K562 (cell line): ENCODE measurements around the gene GPR180. TPM values are rescaled to one million over a fixed set of nuclear protein-coding genes. Genes with fewer than 3 reads are reported as not detected.

Experiments
- CTBP1 ChIP-seq: fragments of 450-650 bp; IDR thresholded peaks from 2 replicates; pipeline ENCODE4 v1.6.1; 2016; ENCODE audit warnings: borderline replicate concordance
- CUX1 ChIP-seq: fragments of 200-800 bp; sonication (Bioruptor generic); IDR thresholded peaks from 2 replicates; pipeline ENCODE4 v1.6.1; 2016; ENCODE audit warnings: missing genetic modification characterization, missing compliant biosample characterization
- MGA ChIP-seq: fragments of 450-650 bp; IDR thresholded peaks from 2 replicates; pipeline ENCODE4 v1.6.1; 2016; ENCODE audit warnings: mild to moderate bottlenecking, moderate library complexity
- TFAP4 ChIP-seq: sonication (generic); formaldehyde crosslinking; IDR thresholded peaks from 2 replicates; pipeline ENCODE4 v1.8.0; 2022; ENCODE audit warnings: missing genetic modification reagents, mild to moderate bottlenecking, moderate library complexity, borderline replicate concordance
- USF2 ChIP-seq: sonication (generic); formaldehyde crosslinking; IDR thresholded peaks from 2 replicates; pipeline ENCODE4 v1.5.0; 2020; ENCODE audit warnings: missing genetic modification reagents
- ZNF785 ChIP-seq: fragments of 250-450 bp; sonication (Bioruptor Pico); IDR thresholded peaks from 2 replicates; pipeline ENCODE4 v1.4.0; 2020; ENCODE audit warnings: mild to moderate bottlenecking
- polyA plus RNA-seq, 8 experiments: library from polyadenylated mRNA; depleted of rRNA in 4 of 8; stranded (reverse) in 5 of 8; unstranded in 3 of 8; fragments of >200 nt; fragmentation: Nextera tagmentation in 2 of 8; fragmentation: Illumina TruSeq in 1 of 8; extraction: Ambion mirVana in 2 of 8; extraction: Trizol in 1 of 8; gene quantifications; 2 replicates each; pipeline versions ENCODE4 v1.2.1 to v1.2.3, GENCODE V29; 2011 to 2014; ENCODE audit warnings: inconsistent platforms in 1 of 8, missing spikeins in 1 of 8
- total RNA-seq, 7 experiments: library from RNA; depleted of rRNA in 6 of 7; stranded (reverse); fragments of >200 nt in 6 of 7; fragmentation: Illumina TruSeq in 2 of 7; extraction: Trizol in 2 of 7; gene quantifications; 2 replicates each; pipeline versions ENCODE4 v1.2.1 to v1.2.3, GENCODE V29; 2011 to 2021; ENCODE audit warnings: low replicate concordance in 1 of 7

Gene GPR180
- total and polyA plus RNA-seq, 9 of the 15 experiments (the other 6 are each of a cell fraction or from before 2014, with no cell fraction given): 0.77 to 4.1 (median 1.8) TPM

GRCh38 chr13:94601446-94602431, at the start of gene GPR180 (continued):
- TF ChIP-seq MGA (peak; percentile 99), ZNF785 (CRISPR knock-in tag) (no peak), CUX1 (CRISPR knock-in tag) (no peak), CTBP1 (peak; percentile 93), USF2 (no peak), TFAP4 (CRISPR knock-in tag) (peak; percentile 87; the same call in 1 of the 2 replicates)
